GM21447 (cell line): ENCODE measurements around the gene AQP12A.
"Not testable (repeated sequence)": the region's sequence is repeated elsewhere in the genome, so short reads cannot be mapped to it uniquely, and the experiment has no call there.

Experiments
- ATAC-seq: cut with Tn5 transposase; IDR thresholded peaks from one replicate; pipeline ENCODE4 v1.9.1; 2021; ENCODE audit not compliant: unreplicated experiment

The AQP12A gene

GRCh38 chr2:240687741-240688552 lies 3.7 kb upstream of the AQP12A start:
- no peak for ATAC-seq

GRCh38 chr2:240688553-240688919 lies 3.1 kb upstream of the AQP12A start:
- no peak for ATAC-seq

GRCh38 chr2:240689975-240690374 lies 1.7 kb upstream of the AQP12A start:
- no peak for ATAC-seq

- not testable (repeated sequence) for ATAC-seq
Measured at GRCh38 chr2:240690421-240691074, 1.1 kb upstream of the AQP12A start.

GRCh38 chr2:240691075-240691427 lies 615 bp upstream of the AQP12A start:
- not testable (repeated sequence) for ATAC-seq

GRCh38 chr2:240692583-240693561 lies 1.2 kb downstream of the AQP12A start:
- ATAC-seq, result not testable (repeated sequence)

- ATAC-seq, result not testable (repeated sequence)
Measured at GRCh38 chr2:240694304-240694703, 2.6 kb downstream of the AQP12A start.

- not testable (repeated sequence) for ATAC-seq
Measured at GRCh38 chr2:240695593-240695992, 3.9 kb downstream of the AQP12A start.

GRCh38 chr2:240696469-240696868 lies 4.8 kb downstream of the AQP12A start:
- not testable (repeated sequence) for ATAC-seq

- not testable (repeated sequence) for ATAC-seq
Measured at GRCh38 chr2:240698852-240699561, 7.3 kb downstream of the AQP12A start.

- not testable (repeated sequence) for ATAC-seq
Measured at GRCh38 chr2:240699835-240700234, 8.2 kb downstream of the AQP12A start.

GRCh38 chr2:240700616-240701015 lies 8.9 kb downstream of the AQP12A start:
- not testable (repeated sequence) for ATAC-seq

- no peak for ATAC-seq
Measured at GRCh38 chr2:240701091-240701735, 9.5 kb downstream of the AQP12A start.

- ATAC-seq, result no peak
Measured at GRCh38 chr2:240701736-240702639, 10.3 kb downstream of the AQP12A start.

- no peak for ATAC-seq
Measured at GRCh38 chr2:240702640-240703011, 11.0 kb downstream of the AQP12A start.

- no peak for ATAC-seq
Measured at GRCh38 chr2:240703417-240704341, 12.0 kb downstream of the AQP12A start.

GRCh38 chr2:240704651-240705050 lies 13.0 kb downstream of the AQP12A start:
- ATAC-seq, result no peak

- ATAC-seq, result no peak
Measured at GRCh38 chr2:240705204-240705791, 13.6 kb downstream of the AQP12A start.
